HUDEP-2 (cell line): Measurements from ENCODE around the gene PLA2G4A.

ENCODE experiments used
- DNase-seq, 76 experiments: peaks; one replicate each; lab custom pipeline; 2025; ENCODE audit not compliant: unreplicated experiment in 76 of 76; lab: John Stamatoyannopoulos, UW

PLA2G4A gene

DNA sequence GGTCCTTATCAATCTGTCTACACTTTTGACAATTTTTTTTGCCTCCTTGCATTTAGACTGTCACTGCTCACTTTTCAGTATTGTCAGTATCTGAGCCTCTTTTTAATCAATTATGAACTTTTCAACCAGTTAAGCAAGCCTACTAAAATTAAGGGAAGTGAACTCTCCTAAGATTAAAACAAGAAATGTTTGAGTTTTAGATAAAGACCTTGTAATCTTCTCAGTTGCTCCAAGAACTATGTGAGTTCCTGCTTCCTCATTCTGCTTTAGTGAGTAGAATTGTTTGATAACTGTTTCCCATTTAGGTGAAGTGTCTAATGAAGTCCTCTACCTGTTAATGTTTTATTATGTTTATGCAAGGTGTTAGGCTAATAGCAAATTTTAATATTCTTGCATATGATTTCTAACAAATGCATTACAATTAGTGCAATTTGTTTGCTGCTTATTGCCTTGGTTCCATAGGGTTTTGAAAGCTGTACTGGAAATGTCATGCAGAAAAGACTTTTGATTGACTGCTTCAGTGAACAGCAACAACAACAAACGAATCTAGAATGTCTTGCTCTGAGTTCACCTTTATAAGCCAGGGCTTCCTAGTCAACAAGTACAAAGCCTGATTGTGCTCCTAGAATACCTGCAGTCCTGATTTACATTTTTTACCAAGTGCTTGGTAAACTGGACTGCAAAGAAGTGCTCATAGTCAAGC, 40.9 kb downstream of the PLA2G4A start:
- DNase-seq: no peak

DNA sequence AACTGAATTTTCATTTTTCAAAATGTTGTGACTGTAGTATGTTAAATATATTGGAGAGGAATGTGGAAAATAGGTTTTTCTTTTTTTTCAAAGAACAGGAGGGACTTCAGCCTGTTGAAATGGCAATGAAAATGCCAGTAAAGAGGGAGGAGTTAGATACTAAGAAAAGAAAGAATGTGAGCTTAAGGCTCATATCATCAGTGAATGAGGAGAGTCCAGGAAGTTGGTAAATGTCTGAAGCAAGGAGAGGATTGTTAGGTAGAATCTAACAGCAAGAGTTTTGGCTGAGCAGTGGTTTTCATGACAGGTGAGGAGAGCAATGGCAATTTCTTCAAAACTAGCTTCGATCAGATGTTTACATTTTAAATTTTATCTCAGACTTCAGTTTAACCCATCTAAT, 43.0 kb downstream of the PLA2G4A start:
- no peak for DNase-seq

GRCh38 chr1:186872291-186872690, 43.5 kb downstream of the PLA2G4A start:
- DNase-seq: no peak

DNA sequence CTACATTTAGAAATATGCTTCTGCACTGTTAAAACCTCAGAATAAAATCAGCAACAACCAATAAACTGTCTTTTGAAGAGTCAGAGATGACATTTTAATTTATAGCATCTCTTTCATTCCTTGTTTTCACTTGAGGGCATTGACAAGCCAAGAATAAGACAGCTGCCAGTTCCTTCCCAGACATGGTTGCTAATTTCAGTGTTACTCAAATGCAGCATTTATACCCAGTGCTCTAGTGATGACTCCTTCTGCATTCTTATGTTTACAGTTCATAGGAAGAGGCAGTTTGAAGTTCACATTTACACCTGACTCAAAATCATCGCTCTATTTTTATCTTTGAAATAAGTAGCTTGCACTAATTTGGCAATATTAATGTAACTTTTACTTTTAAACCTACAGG, 44.9 kb downstream of the PLA2G4A start:
- no peak for DNase-seq

DNA sequence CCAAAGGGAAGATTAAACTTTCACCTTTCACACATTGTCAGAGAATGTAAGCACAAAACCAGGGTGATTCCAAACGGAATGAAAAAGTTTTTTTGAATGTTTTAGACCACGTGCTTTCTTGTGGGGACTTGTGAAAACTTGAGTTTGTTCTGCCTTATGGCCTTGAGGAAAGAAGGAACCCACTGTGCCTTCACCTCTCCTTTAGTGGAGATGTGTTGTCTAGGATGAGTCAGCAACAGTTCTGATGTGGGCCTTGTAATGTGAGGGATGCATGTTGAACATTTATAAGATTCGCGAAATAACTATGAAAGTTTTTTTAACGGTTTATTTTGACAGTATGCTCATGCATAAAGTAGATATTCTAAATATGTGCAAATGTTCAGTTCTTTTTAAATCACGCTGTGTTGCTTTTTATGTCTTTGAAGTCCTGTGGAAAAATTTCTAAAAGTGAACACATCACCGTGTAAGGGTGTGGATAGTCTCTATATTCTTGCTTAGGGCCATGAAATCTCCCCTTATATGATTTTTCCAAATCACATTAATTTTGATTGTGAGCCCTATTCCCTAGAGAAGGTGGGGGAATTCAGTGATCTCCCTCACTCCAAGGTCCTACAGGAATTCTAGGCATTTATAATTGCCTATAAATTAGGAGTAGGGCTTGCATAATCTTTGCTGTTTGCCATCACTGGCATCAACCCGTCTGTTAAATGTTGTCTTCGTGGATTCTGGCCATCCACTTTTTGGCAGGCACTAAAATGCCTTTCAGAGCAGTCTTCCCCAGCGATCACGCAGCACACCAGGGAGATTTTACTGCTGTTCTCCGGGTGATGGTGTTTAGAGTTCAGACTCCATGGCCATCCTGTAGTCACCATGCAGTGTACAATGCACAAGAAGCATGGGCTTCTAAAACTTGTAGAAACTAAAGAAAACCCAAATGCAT, 47.4 kb downstream of the PLA2G4A start:
- DNase-seq: no peak

DNA sequence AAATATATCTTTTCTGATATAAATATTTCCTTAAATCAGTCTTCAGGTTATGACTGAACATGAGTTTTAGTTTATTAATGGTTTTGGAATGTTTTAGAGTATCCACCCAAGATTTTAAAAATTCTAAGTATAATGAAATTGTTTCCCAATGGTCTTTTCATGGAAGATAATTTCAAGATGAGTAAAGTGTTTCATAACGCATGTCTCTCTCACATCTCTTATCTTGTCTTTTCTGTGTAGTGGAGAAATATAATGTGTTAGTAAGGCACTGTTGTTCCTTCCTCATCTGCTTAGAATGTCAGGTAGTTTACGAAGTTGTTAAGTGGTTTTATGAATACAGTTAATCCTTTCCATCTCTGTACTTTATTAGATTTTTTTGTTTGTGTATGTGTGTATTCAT, 49.6 kb downstream of the PLA2G4A start:
- no peak for DNase-seq

DNA sequence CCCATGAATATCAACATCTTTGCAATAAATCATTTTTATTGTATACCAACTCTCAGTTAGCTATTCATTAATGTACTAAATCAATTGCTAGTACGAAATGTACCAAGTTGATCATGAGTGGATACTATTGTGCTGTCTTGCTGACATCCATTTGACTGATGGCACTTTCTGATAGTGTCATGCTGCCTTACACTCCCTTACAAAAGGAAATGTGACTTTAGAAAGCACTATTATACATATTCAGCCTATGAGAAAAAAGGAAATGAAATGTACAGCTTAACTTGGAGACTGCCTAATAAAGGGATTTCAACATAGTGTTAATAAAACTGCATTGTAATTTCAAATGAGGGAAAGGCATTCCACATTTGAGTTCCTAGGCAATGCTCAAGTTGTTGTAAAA, 52.2 kb downstream of the PLA2G4A start:
- DNase-seq: no peak

DNA sequence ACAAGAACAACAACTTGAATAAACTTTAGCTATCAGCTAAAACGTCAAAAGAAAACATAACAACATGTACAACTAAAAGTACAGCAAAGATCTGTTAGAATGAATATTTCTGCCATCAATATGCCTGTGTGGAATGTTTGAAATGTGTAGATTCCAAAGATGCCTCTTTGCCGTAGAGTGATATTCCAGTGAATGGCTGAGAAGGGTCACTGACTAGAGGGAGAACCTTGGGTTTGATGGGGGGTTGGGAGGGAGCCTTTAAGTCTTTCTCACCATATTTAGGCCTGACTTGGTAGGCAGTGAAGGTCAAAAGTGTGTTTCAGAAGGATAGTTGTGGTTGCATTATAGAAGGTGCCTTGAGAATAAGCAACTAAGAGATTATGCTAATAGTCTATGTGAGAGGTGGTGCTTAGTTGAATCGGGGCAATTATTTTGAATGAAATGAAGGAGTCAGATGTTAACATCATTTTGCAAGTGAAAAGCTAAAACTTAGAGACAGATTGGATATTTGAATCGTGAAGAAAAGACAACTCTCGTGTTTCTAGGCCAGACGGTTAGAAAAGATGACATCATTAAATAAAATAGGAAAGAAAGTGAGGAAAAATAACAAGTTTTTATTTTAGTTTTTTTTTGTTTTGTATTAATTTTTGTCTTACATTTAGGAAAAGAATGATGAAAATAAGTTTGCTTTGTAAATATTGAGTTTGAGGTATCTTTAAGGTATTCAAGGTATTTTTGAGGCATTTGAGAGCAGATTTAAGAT, 53.8 kb downstream of the PLA2G4A start:
- no peak for DNase-seq

- no peak for DNase-seq
Observed at GRCh38 chr1:186884251-186884650, 55.5 kb downstream of the PLA2G4A start.

DNA sequence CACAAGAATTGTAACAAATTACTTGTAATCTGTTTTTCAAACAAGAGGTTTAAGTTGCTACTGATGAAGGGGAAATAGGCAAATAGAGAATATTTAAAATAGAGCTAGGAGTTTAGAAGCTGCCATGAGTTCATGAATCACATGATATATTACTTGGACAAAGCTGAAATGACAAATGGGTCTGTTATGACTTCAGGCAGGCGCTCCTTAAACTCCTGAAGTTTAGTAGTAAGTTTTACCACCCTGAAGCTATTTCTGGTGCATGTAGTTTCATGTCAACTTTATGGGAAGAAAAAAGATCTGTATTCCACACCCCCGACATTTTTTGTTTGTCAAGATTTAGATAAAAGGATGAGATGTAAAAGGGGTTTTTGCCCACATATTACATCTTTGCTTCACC, 58.5 kb downstream of the PLA2G4A start:
- DNase-seq: no peak

DNA sequence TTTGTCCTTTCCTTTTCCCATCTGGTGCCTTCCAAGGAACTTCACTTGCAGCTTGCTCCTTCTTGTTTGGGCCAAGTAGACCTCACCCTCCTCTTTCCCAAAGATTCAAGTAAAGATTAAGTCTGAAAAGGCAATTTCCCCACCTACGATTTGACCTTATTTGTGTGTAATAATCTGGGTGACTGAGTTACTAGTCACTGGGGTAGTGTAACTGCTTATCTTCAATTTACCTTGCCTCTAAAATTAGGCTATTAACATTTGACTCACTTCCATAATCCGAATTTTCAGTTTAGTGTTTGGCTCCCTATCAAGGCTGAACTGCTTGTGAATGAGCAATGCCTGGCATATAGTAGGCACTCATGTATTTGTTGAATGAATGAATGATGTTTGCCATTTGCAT, 59.6 kb downstream of the PLA2G4A start:
- DNase-seq: no peak

- DNase-seq: no peak
Observed at GRCh38 chr1:186892936-186893335, 64.2 kb downstream of the PLA2G4A start.

DNA sequence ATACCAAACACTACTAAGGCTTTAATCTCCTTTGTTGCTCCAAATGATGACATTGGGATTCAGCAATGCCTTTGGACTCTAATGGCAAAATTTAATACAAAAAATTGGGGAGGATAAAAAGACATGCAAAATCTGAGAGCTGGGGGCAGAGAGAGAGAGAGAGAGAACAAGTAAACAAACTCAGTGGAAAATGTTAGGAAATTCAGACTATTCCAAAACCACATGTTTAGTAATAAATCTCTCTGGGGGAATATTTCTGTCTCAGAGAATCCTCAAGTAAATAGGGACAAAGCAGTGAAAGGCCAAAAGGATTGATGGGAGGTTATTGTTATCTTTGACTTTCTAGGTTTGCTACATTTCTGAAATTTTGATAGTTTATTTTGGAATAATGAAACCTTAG, 65.7 kb downstream of the PLA2G4A start:
- no peak for DNase-seq

DNA sequence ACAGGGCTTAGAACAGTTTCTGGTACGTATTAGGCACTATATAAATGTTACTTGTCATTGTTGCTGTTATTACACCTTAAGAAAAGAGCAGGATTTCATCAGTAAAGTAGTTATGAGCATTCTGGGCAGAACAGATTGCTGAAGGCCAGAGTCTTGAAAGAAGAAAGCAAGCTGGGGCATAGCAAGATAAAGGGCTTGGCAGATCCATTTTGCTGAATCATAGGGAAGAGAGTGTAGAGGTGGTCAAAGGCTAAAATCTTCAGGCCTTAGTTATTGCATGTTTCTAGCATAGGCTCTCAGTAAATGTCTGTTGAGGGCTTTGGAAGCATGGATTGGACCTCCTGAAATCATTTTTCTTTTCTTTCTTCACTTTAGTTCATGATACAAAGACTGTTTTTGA, 67.5 kb downstream of the PLA2G4A start:
- peak in 13 of 76 experiments; percentile 2 to 27 (median 8) for DNase-seq

- DNase-seq: no peak
Observed at GRCh38 chr1:186897008-186897407, 68.3 kb downstream of the PLA2G4A start.

- DNase-seq: no peak
Observed at GRCh38 chr1:186899577-186899976, 70.8 kb downstream of the PLA2G4A start.

DNA sequence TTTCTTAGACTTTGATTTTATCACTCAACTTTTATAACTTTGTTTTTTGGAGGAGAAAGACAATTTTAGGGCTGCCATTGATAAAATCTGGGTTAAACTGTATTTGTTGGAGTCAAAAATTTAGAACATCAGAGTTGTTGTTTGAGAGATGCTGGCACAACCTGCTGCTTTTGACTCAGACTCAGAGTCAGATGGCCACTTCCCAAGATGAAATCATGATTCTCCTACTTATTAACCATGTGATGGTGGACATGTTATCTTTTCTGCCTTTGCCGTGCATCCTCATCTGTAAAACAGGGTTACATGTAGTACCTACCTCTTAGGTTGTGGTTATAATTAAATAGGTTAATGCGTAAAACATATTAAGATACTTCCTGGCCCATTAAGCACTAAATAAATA, 71.2 kb downstream of the PLA2G4A start:
- DNase-seq: no peak

- DNase-seq: no peak
Observed at GRCh38 chr1:186900539-186901237, 71.9 kb downstream of the PLA2G4A start.

- DNase-seq: no peak
Observed at GRCh38 chr1:186901631-186902030, 72.9 kb downstream of the PLA2G4A start.

DNA sequence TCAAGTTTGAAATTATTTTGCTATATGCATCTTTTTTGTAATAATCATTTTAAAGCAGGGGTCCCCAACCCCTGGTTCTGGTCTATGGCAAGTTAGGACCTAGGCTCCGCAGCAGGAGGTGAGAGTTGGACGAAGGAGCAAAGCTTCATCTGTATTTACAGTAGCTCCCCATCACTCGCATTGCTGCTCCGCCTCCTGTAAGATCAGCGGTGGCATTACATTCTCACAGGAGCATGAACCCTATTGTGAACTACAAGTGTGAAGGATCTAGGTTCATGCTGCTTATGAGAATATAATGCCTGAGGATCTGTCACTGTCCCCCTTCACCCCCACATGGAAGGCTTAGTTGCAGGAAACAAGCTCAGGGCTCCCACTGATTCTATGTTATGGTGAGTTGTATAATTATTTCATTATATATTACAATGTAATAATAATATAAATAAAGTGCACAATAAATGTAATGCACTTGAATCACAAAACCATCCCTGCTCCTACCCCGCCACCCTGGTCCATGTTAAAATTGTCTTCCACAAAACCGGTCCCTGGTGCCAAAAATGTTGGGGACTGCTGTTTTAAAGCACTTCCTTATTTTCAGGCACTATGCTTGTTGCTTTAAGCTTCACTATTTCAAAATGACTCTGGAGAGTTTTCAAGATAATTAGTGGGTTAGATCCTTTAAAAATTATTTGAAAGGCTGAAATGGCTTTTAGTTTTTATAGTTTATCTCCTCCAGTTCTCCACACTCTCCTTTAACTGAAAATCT, 74.8 kb downstream of the PLA2G4A start:
- no peak for DNase-seq
